Activated CD8-positive, alpha-beta memory T cell treated with anti-CD3 and anti-CD28 coated beads, Interleukin-2, amount 10 ng/mL, durations not matched to agents 7 days and 5 days (primary cell): Measurements from ENCODE around the gene PACS1. TPM values are rescaled to one million over a fixed set of nuclear protein-coding genes. Genes with fewer than 3 reads are reported as not detected.
A peak's percentile ranks its signal among the peaks of the same experiment; 100 is the strongest.
"Not testable (repeated sequence)": the region's sequence is repeated elsewhere in the genome, so short reads cannot be mapped to it uniquely, and the experiment has no call there.

Experiments used
- ATAC-seq: fragments of 150-1000 bp; cut with Tn5 transposase; one replicate; pipeline ENCODE4 v1.10.0; 2021; ENCODE audit warnings: moderate library complexity
- CTCF ChIA-PET: fragments of 350-600 bp; sonication (Branson Sonifier 250); formaldehyde crosslinking; loops from one replicate; lab custom pipeline; 2021; ENCODE audit warnings: antibody characterized with exemption; lab: Charles Lee
- DNase-seq: peaks from one replicate; pipeline ENCODE4 v3.0.0-alpha.2; 2020
- H3K27ac Mint-ChIP-seq: one replicate; pipeline ENCODE4 v1.8.0; 2021; ENCODE audit warnings: mild to moderate bottlenecking, mixed read lengths
- H3K27me3 Mint-ChIP-seq: one replicate; pipeline ENCODE4 v1.8.0; 2021; ENCODE audit warnings: mixed read lengths
- H3K36me3 Mint-ChIP-seq: one replicate; pipeline ENCODE4 v1.8.0; 2021; ENCODE audit warnings: mild to moderate bottlenecking, mixed read lengths
- H3K4me1 Mint-ChIP-seq: one replicate; pipeline ENCODE4 v1.8.0; 2021; ENCODE audit warnings: mixed read lengths
- H3K4me3 Mint-ChIP-seq: one replicate; pipeline ENCODE4 v1.8.0; 2021; ENCODE audit warnings: mild to moderate bottlenecking, moderate library complexity, mixed read lengths
- H3K9me3 Mint-ChIP-seq: one replicate; pipeline ENCODE4 v1.8.0; 2022; ENCODE audit warnings: low read depth, mixed read lengths
- total RNA-seq, 2 experiments: library from RNA; stranded (reverse); gene quantifications; one replicate each; pipeline ENCODE4 v1.2.3, GENCODE V29; 2021

The PACS1 gene
- total RNA-seq, 2 experiments from 2014 or later: 96.6 to 104 TPM

GRCh38 chr11:66107600-66108510, 37.8 kb downstream of the PACS1 start:
- H3K27me3 Mint-ChIP-seq: no peaks in the 10 kb centered on the region
- peaks cover 83% of the 10 kb centered on the region for H3K4me1 Mint-ChIP-seq
- H3K27ac Mint-ChIP-seq: peak overlapping the region; percentile 87
- peak overlapping the region; percentile 46 for H3K4me3 Mint-ChIP-seq
- H3K9me3 Mint-ChIP-seq: no peaks in the 10 kb centered on the region
- CTCF ChIA-PET: interaction anchor here (0.9 to 1.8 kb wide), 10 partner anchors 8 to 40 kb away, joined by 3 to 7 read pairs (median 4); partner anchors contain the start of gene PACS1
- DNase-seq: no peak
- peaks cover 24% of the 10 kb centered on the region for H3K36me3 Mint-ChIP-seq
- ATAC-seq: peak; percentile 67

- DNase-seq (no peak), ATAC-seq (peak; percentile 28)
- Mint-ChIP-seq H3K9me3 (no peaks in the 10 kb centered on the region), H3K27me3 (no peaks in the 10 kb centered on the region), H3K4me1 (peaks cover 85% of the 10 kb centered on the region), H3K36me3 (peaks cover 20% of the 10 kb centered on the region), H3K4me3 (no peak overlapping the region), H3K27ac (peak overlapping the region; percentile 79)
- CTCF ChIA-PET: interaction anchor here (0.7 to 1.8 kb wide), 3 partner anchors 9 to 41 kb away, joined by 3 to 7 read pairs (median 6); no protein-coding TSS in a partner anchor
These were observed 39.2 kb downstream of the PACS1 start for GRCh38 chr11:66109294-66109693.

GRCh38 chr11:66111158-66111557, 41.1 kb downstream of the PACS1 start:
- Mint-ChIP-seq H3K4me1 (peaks cover 86% of the 10 kb centered on the region), H3K36me3 (peaks cover 17% of the 10 kb centered on the region), H3K27ac (peak overlapping the region; percentile 51), H3K27me3 (no peaks in the 10 kb centered on the region), H3K4me3 (no peak overlapping the region), H3K9me3 (no peaks in the 10 kb centered on the region)
- ATAC-seq (no peak), DNase-seq (no peak)
- CTCF ChIA-PET: interaction anchor here (0.7 to 1.5 kb wide), 3 partner anchors 10 to 40 kb away, joined by 3 read pairs; no protein-coding TSS in a partner anchor

GRCh38 chr11:66112041-66112491, 42.0 kb downstream of the PACS1 start:
- DNase-seq (no peak), ATAC-seq (no peak)
- Mint-ChIP-seq H3K27me3 (no peaks in the 10 kb centered on the region), H3K9me3 (no peaks in the 10 kb centered on the region), H3K27ac (peak overlapping the region; percentile 64), H3K4me1 (peaks cover 90% of the 10 kb centered on the region), H3K36me3 (peaks cover 16% of the 10 kb centered on the region), H3K4me3 (no peak overlapping the region)
- CTCF ChIA-PET: interaction anchor here (0.7 to 1.5 kb wide), 2 partner anchors 11 to 41 kb away, joined by 3 read pairs; no protein-coding TSS in a partner anchor

GRCh38 chr11:66112601-66113499, 42.8 kb downstream of the PACS1 start:
- H3K4me3 Mint-ChIP-seq: peak overlapping the region; percentile 62

GRCh38 chr11:66114957-66115356, 44.9 kb downstream of the PACS1 start:
- peak overlapping the region; percentile 95 for H3K27ac Mint-ChIP-seq
- CTCF ChIA-PET: interaction anchor here (1.0 to 7.8 kb wide), 12 partner anchors 11 to 126 kb away, joined by 3 to 70 read pairs (median 6); partner anchors contain the start of genes PACS1 and SF3B2
- H3K4me3 Mint-ChIP-seq: peak overlapping the region; percentile 71
- not testable (repeated sequence) for H3K27me3 Mint-ChIP-seq, H3K36me3 Mint-ChIP-seq, DNase-seq, ATAC-seq, H3K9me3 Mint-ChIP-seq
- H3K4me1 Mint-ChIP-seq: peaks cover 87% of the 10 kb centered on the region

More at GRCh38 chr11:66112601-66113499, 42.8 kb downstream of the PACS1 start:
- Mint-ChIP-seq H3K4me1 (peaks cover 90% of the 10 kb centered on the region), H3K27ac (peak overlapping the region; percentile 87), H3K9me3 (no peaks in the 10 kb centered on the region), H3K36me3 (peaks cover 9% of the 10 kb centered on the region), H3K27me3 (no peaks in the 10 kb centered on the region)
- ATAC-seq (no peak), DNase-seq (no peak)
- CTCF ChIA-PET: interaction anchor here (1.3 to 7.8 kb wide), 2 partner anchors 22 to 43 kb away, joined by 3 to 70 read pairs; partner anchors contain the start of gene PACS1

GRCh38 chr11:66115638-66116301, 45.7 kb downstream of the PACS1 start:
- no peaks in the 10 kb centered on the region for H3K9me3 Mint-ChIP-seq
- peaks cover 6% of the 10 kb centered on the region for H3K36me3 Mint-ChIP-seq
- H3K4me1 Mint-ChIP-seq: peaks cover 84% of the 10 kb centered on the region
- ATAC-seq (peak; percentile 74), DNase-seq (no peak)
- CTCF ChIA-PET: interaction anchor here (0.9 to 7.8 kb wide), 18 partner anchors 8 to 143 kb away, joined by 3 to 70 read pairs (median 4); partner anchors contain the start of genes PACS1 and SF3B2
- H3K4me3 Mint-ChIP-seq: peak overlapping the region; percentile 71
- H3K27ac Mint-ChIP-seq: peak overlapping the region; percentile 95
- H3K27me3 Mint-ChIP-seq: no peaks in the 10 kb centered on the region

- Mint-ChIP-seq H3K27ac (peak overlapping the region; percentile 95), H3K4me3 (peak overlapping the region; percentile 71), H3K9me3 (no peaks in the 10 kb centered on the region), H3K36me3 (peaks cover 4% of the 10 kb centered on the region), H3K4me1 (peaks cover 76% of the 10 kb centered on the region), H3K27me3 (no peaks in the 10 kb centered on the region)
- CTCF ChIA-PET: interaction anchor here (0.7 to 7.8 kb wide), 16 partner anchors 9 to 197 kb away, joined by 3 to 70 read pairs (median 5); partner anchors contain the start of gene PACS1
- peak; percentile 61 for DNase-seq
- peak; percentile 40 for ATAC-seq
These were observed 46.7 kb downstream of the PACS1 start for GRCh38 chr11:66116576-66117361.

GRCh38 chr11:66118847-66119246, 48.8 kb downstream of the PACS1 start:
- CTCF ChIA-PET: interaction anchor here (0.6 to 7.8 kb wide), 5 partner anchors 10 to 186 kb away, joined by 3 to 70 read pairs (median 4); partner anchors contain the start of gene PACS1
- Mint-ChIP-seq H3K27me3 (no peaks in the 10 kb centered on the region), H3K4me1 (peaks cover 59% of the 10 kb centered on the region), H3K27ac (no peak overlapping the region), H3K4me3 (no peak overlapping the region), H3K36me3 (peaks cover 3% of the 10 kb centered on the region), H3K9me3 (no peaks in the 10 kb centered on the region)
- DNase-seq (no peak), ATAC-seq (no peak)

GRCh38 chr11:66119348-66120133, 49.5 kb downstream of the PACS1 start:
- peaks cover 3% of the 10 kb centered on the region for H3K36me3 Mint-ChIP-seq
- CTCF ChIA-PET: interaction anchor here (0.8 to 7.8 kb wide), 6 partner anchors 11 to 75 kb away, joined by 3 to 70 read pairs (median 4); partner anchors contain the start of gene PACS1
- H3K9me3 Mint-ChIP-seq: no peaks in the 10 kb centered on the region
- H3K27ac Mint-ChIP-seq: no peak overlapping the region
- H3K27me3 Mint-ChIP-seq: no peaks in the 10 kb centered on the region
- no peak for DNase-seq
- peaks cover 62% of the 10 kb centered on the region for H3K4me1 Mint-ChIP-seq
- no peak overlapping the region for H3K4me3 Mint-ChIP-seq
- no peak for ATAC-seq

- no peak for ATAC-seq
- H3K4me3 Mint-ChIP-seq: no peak overlapping the region
- no peak overlapping the region for H3K27ac Mint-ChIP-seq
- peaks cover 62% of the 10 kb centered on the region for H3K4me1 Mint-ChIP-seq
- H3K36me3 Mint-ChIP-seq: peaks cover 3% of the 10 kb centered on the region
- no peak for DNase-seq
- H3K9me3 Mint-ChIP-seq: no peaks in the 10 kb centered on the region
- no peaks in the 10 kb centered on the region for H3K27me3 Mint-ChIP-seq
- CTCF ChIA-PET: interaction anchor here (1.0 to 1.3 kb wide), 2 partner anchors 53 to 76 kb away, joined by 3 to 9 read pairs; no protein-coding TSS in a partner anchor
These were observed 51.4 kb downstream of the PACS1 start for GRCh38 chr11:66121466-66121865.
